Left hindlimb (tissue), 1 donor: ENCODE results near the gene PNPLA1.

Source experiments
- DNase-seq: peaks from one replicate; pipeline ENCODE4 v3.0.0-alpha.2; 2018

Gene PNPLA1

GRCh38 chr6:36318690-36319435 is 49.0 kb downstream of the PNPLA1 start:
- DNase-seq = no peak

- no peak for DNase-seq
Observed at GRCh38 chr6:36319436-36319762, 49.5 kb downstream of the PNPLA1 start.

GRCh38 chr6:36319821-36320220 is 50.0 kb downstream of the PNPLA1 start:
- no peak for DNase-seq

GRCh38 chr6:36320475-36320874 is 50.6 kb downstream of the PNPLA1 start:
- no peak for DNase-seq

- DNase-seq = no peak
Observed at GRCh38 chr6:36322591-36322990, 52.7 kb downstream of the PNPLA1 start.

- DNase-seq = no peak
Observed at GRCh38 chr6:36323062-36323461, 53.2 kb downstream of the PNPLA1 start.

GRCh38 chr6:36324191-36324590 is 54.3 kb downstream of the PNPLA1 start:
- DNase-seq = no peak

GRCh38 chr6:36324715-36325114 is 54.9 kb downstream of the PNPLA1 start:
- no peak for DNase-seq

GRCh38 chr6:36326356-36326995 is 56.6 kb downstream of the PNPLA1 start:
- peak; percentile 59 for DNase-seq

- no peak for DNase-seq
Observed at GRCh38 chr6:36327226-36327918, 57.5 kb downstream of the PNPLA1 start.

- no peak for DNase-seq
Observed at GRCh38 chr6:36327919-36328236, 58.0 kb downstream of the PNPLA1 start.

GRCh38 chr6:36328600-36328999 is 58.7 kb downstream of the PNPLA1 start:
- DNase-seq = no peak

- DNase-seq = no peak
Observed at GRCh38 chr6:36329798-36330291, 60.0 kb downstream of the PNPLA1 start.

- no peak for DNase-seq
Observed at GRCh38 chr6:36330366-36330765, 60.5 kb downstream of the PNPLA1 start.

GRCh38 chr6:36331381-36331780 is 61.5 kb downstream of the PNPLA1 start:
- no peak for DNase-seq

- DNase-seq = no peak
Observed at GRCh38 chr6:36333171-36333895, 63.5 kb downstream of the PNPLA1 start.

GRCh38 chr6:36333931-36334725 is 64.3 kb downstream of the PNPLA1 start:
- peak; percentile 64 for DNase-seq

GRCh38 chr6:36334832-36335459 is 65.1 kb downstream of the PNPLA1 start:
- no peak for DNase-seq

GRCh38 chr6:36335465-36336207 is 65.8 kb downstream of the PNPLA1 start:
- DNase-seq = no peak

GRCh38 chr6:36336208-36336710 is 66.4 kb downstream of the PNPLA1 start:
- DNase-seq = no peak

GRCh38 chr6:36336779-36337241 is 67.0 kb downstream of the PNPLA1 start, which contains the start of gene BNIP5:
Gene BNIP5 (minus strand): TSS chr6:36336888. CDS start chr6:36330690, 6,198 bp downstream.
- DNase-seq = no peak
